H1 (cell line): Measurements from ENCODE around the gene ITFG2. TPM values are rescaled to one million over a fixed set of nuclear protein-coding genes. Genes with fewer than 3 reads are reported as not detected.

Experiments
- CTCF ChIA-PET: fragments of 300-600 bp; sonication (Branson Sonifier 250); formaldehyde crosslinking; loops from one replicate; lab custom pipeline; 2021; ENCODE audit not compliant: partially characterized antibody; lab: Charles Lee
- POLR2A ChIA-PET: fragments of 300-600 bp; sonication (Branson Sonifier 250); formaldehyde crosslinking; loops from one replicate; lab custom pipeline; 2021; ENCODE audit warnings: inconsistent platforms; ENCODE audit not compliant: partially characterized antibody; lab: Charles Lee
- DNase-seq, 2 experiments: peaks; one replicate each; pipeline versions ENCODE4 v3.0.0 to v3.0.0-alpha.2; 2010 to 2022; ENCODE audit warnings: low spot score in 2 of 2, low read depth in 1 of 2, mixed read lengths in 1 of 2
- FAIRE-seq: peaks from 2 replicates; lab custom pipeline; 2011; peaks lifted over from hg19 to GRCh38; lab: Jason Lieb, UNC
- H2AFZ ChIP-seq: 2 replicates; pipeline ENCODE4 v1.8.1; 2012; ENCODE audit warnings: low read length, inconsistent platforms
- H2AK5ac ChIP-seq: 2 replicates; pipeline ENCODE4 v1.6.1; 2013; ENCODE audit warnings: low read depth, low read length
- H2BK120ac ChIP-seq: replicated peaks from 2 replicates; pipeline ENCODE3; 2013; ENCODE audit warnings: low read depth, low read length, inconsistent platforms
- H2BK12ac ChIP-seq: 2 replicates; pipeline ENCODE4 v1.6.1; 2013; ENCODE audit warnings: low read depth, low read length
- H2BK15ac ChIP-seq: 2 replicates; pipeline ENCODE4 v1.6.1; 2013; ENCODE audit warnings: low read length
- H2BK20ac ChIP-seq: 2 replicates; pipeline ENCODE4 v1.6.1; 2013; ENCODE audit warnings: low read length
- H2BK5ac ChIP-seq: 2 replicates; pipeline ENCODE4 v1.6.1; 2013; ENCODE audit warnings: low read depth, low read length
- H3K14ac ChIP-seq: 2 replicates; pipeline ENCODE4 v1.6.1; 2013; ENCODE audit warnings: inconsistent platforms; ENCODE audit not compliant: insufficient read length
- H3K18ac ChIP-seq: 2 replicates; pipeline ENCODE4 v1.6.1; 2013; ENCODE audit warnings: low read length; ENCODE audit errors: extremely low read depth
- H3K23ac ChIP-seq: 2 replicates; pipeline ENCODE4 v1.6.1; 2013; ENCODE audit warnings: inconsistent platforms; ENCODE audit not compliant: insufficient read length
- H3K23me2 ChIP-seq: 2 replicates; pipeline ENCODE4 v1.6.1; 2013; ENCODE audit warnings: low read depth, low read length
- H3K27ac ChIP-seq: 2 replicates; pipeline ENCODE4 v1.6.1; 2011; ENCODE audit warnings: low read depth, low read length, inconsistent platforms
- H3K27me3 ChIP-seq, 4 experiments: replicated peaks in 1 of 4; 1 replicate in 1 of 4; 2 replicates in 3 of 4; pipeline versions ENCODE4 v1.6.1 to v1.8.1; 2011 to 2013; ENCODE audit warnings: low read length in 3 of 4, mild to moderate bottlenecking in 3 of 4, inconsistent platforms in 2 of 4, mixed read lengths in 2 of 4, moderate library complexity in 1 of 4; ENCODE audit not compliant: control insufficient read depth in 3 of 4, insufficient read depth in 3 of 4; ENCODE audit errors: extremely low read depth in 1 of 4
- H3K36me3 ChIP-seq, 4 experiments: 2 replicates each; pipeline versions ENCODE4 v1.6.1 to v1.8.1; 2011 to 2013; ENCODE audit warnings: mild to moderate bottlenecking in 4 of 4, low read length in 3 of 4, moderate library complexity in 2 of 4, control low read depth in 1 of 4, inconsistent platforms in 1 of 4; ENCODE audit not compliant: insufficient read depth in 4 of 4, control insufficient read depth in 2 of 4
- H3K4ac ChIP-seq: replicated peaks from 2 replicates; pipeline ENCODE3; 2013; ENCODE audit warnings: low read length, low read depth, mixed read lengths, inconsistent platforms; ENCODE audit not compliant: insufficient read length
- H3K4me1 ChIP-seq, 4 experiments: replicated peaks in 1 of 4; 1 replicate in 1 of 4; 2 replicates in 3 of 4; pipeline versions ENCODE4 v1.6.1 to v1.8.1; 2011 to 2013; ENCODE audit warnings: low read length in 3 of 4, inconsistent platforms in 2 of 4, mixed read lengths in 1 of 4; ENCODE audit not compliant: insufficient read depth in 4 of 4, control insufficient read depth in 3 of 4
- H3K4me2 ChIP-seq, 2 experiments: 2 replicates each; pipeline versions ENCODE4 v1.6.1 to v1.8.1; 2011 to 2013; ENCODE audit warnings: low read depth in 2 of 2, low read length in 2 of 2, control low read depth in 1 of 2, inconsistent platforms in 1 of 2, mild to moderate bottlenecking in 1 of 2; ENCODE audit not compliant: insufficient read depth in 1 of 2
- H3K4me3 ChIP-seq, 4 experiments: fragments of 200-600, 300-600 bp in 1 of 4; sonication (generic), shearing (Covaris generic), sonication (Bioruptor Twin) in 1 of 4; 2 replicates each; pipeline versions ENCODE4 v1.5.1 to v1.8.1; 2011 to 2016; ENCODE audit warnings: low read length in 4 of 4, low read depth in 3 of 4, control low read depth in 2 of 4, inconsistent platforms in 2 of 4, mild to moderate bottlenecking in 2 of 4, mixed read lengths in 1 of 4, moderate library complexity in 1 of 4; ENCODE audit not compliant: insufficient read depth in 2 of 4; ENCODE audit errors: extremely low read depth in 1 of 4
- H3K56ac ChIP-seq: replicated peaks from 2 replicates; pipeline ENCODE3; 2013; ENCODE audit warnings: low read depth, mild to moderate bottlenecking, mixed read lengths, low read length, inconsistent platforms; ENCODE audit not compliant: insufficient read length
- H3K79me1 ChIP-seq: 2 replicates; pipeline ENCODE4 v1.6.1; 2013; ENCODE audit warnings: low read depth, low read length, control low read depth
- H3K79me2 ChIP-seq, 2 experiments: 2 replicates each; pipeline versions ENCODE4 v1.6.1 to v1.8.1; 2012 to 2013; ENCODE audit warnings: low read length in 2 of 2, mild to moderate bottlenecking in 2 of 2, inconsistent platforms in 1 of 2; ENCODE audit not compliant: insufficient read depth in 2 of 2, control insufficient read depth in 1 of 2
- H3K9ac ChIP-seq, 4 experiments: replicated peaks in 1 of 4; 1 replicate in 1 of 4; 2 replicates in 3 of 4; pipeline versions ENCODE4 v1.6.1 to v1.8.1; 2011 to 2013; ENCODE audit warnings: low read depth in 3 of 4, low read length in 3 of 4, control low read depth in 2 of 4, mild to moderate bottlenecking in 2 of 4, moderate library complexity in 2 of 4, inconsistent platforms in 1 of 4; ENCODE audit errors: extremely low read depth in 1 of 4
- H3K9me3 ChIP-seq, 2 experiments: 2 replicates each; pipeline versions ENCODE4 v1.6.1 to v1.8.1; 2012 to 2013; ENCODE audit warnings: mild to moderate bottlenecking in 2 of 2, moderate library complexity in 2 of 2, control low read depth in 1 of 2, inconsistent platforms in 1 of 2, low read depth in 1 of 2, low read length in 1 of 2, mixed read lengths in 1 of 2; ENCODE audit not compliant: insufficient read depth in 2 of 2
- H4K20me1 ChIP-seq, 2 experiments: replicated peaks in 1 of 2; 2 replicates each; pipeline versions ENCODE3 to v1.8.1; 2011 to 2013; ENCODE audit warnings: inconsistent platforms in 2 of 2, low read length in 2 of 2, mild to moderate bottlenecking in 1 of 2; ENCODE audit not compliant: insufficient read depth in 2 of 2, control insufficient read depth in 1 of 2
- H4K5ac ChIP-seq: 2 replicates; pipeline ENCODE4 v1.6.1; 2013; ENCODE audit warnings: low read length, low read depth, mixed read lengths, inconsistent platforms; ENCODE audit not compliant: insufficient read length
- H4K8ac ChIP-seq: 2 replicates; pipeline ENCODE4 v1.8.0; 2013; ENCODE audit warnings: mild to moderate bottlenecking, moderate library complexity, low read length, inconsistent platforms; ENCODE audit not compliant: insufficient read depth; ENCODE audit errors: extremely low read depth
- H4K91ac ChIP-seq: replicated peaks from 2 replicates; pipeline ENCODE3; 2013; ENCODE audit warnings: low read length, mixed read lengths, inconsistent platforms; ENCODE audit not compliant: insufficient read length
- BCL11A ChIP-seq, 2 experiments: IDR thresholded peaks; one replicate each; pipeline ENCODE4 v1.6.1; 2011; ENCODE audit warnings: low read depth in 2 of 2, low read length in 2 of 2, mild to moderate bottlenecking in 2 of 2
- EGR1 ChIP-seq: IDR thresholded peaks from 2 replicates; pipeline ENCODE4 v1.6.1; 2011; ENCODE audit warnings: low read depth, low read length, borderline replicate concordance
- EP300 ChIP-seq, 2 experiments: IDR thresholded peaks; 1 replicate in 1 of 2; 2 replicates in 1 of 2; pipeline ENCODE4 v1.6.1; 2011 to 2012; ENCODE audit warnings: low read depth in 2 of 2, low read length in 2 of 2, mild to moderate bottlenecking in 2 of 2, borderline replicate concordance in 1 of 2, inconsistent platforms in 1 of 2, moderate library complexity in 1 of 2
- FOSL1 ChIP-seq: IDR thresholded peaks from 2 replicates; pipeline ENCODE4 v1.6.1; 2011; ENCODE audit warnings: mild to moderate bottlenecking, low read depth, low read length, moderate library complexity; ENCODE audit not compliant: insufficient read depth
- NANOG ChIP-seq: IDR thresholded peaks from 2 replicates; pipeline ENCODE4 v1.6.1; 2011; ENCODE audit warnings: low read length, low read depth, mild to moderate bottlenecking, inconsistent platforms; ENCODE audit not compliant: insufficient read depth, poor library complexity, severe bottlenecking
- POU5F1 ChIP-seq: IDR thresholded peaks from 2 replicates; pipeline ENCODE4 v1.6.1; 2011; ENCODE audit warnings: low read depth, mild to moderate bottlenecking, low read length, moderate library complexity
- SIN3A ChIP-seq, 2 experiments: IDR thresholded peaks in 1 of 2; conservative IDR thresholded peaks in 1 of 2; 2 replicates each; pipeline ENCODE4 v1.6.1; 2011 to 2012; ENCODE audit warnings: low read length in 2 of 2, improper control_type of control experiment in 1 of 2, low read depth in 1 of 2, mild to moderate bottlenecking in 1 of 2
- SIRT6 ChIP-seq: IDR thresholded peaks from one replicate; pipeline ENCODE4 v1.7.1; 2012; ENCODE audit warnings: low read length, inconsistent platforms
- SUZ12 ChIP-seq: fragments of 200-600 bp; sonication (generic); IDR thresholded peaks from 2 replicates; pipeline ENCODE4 v1.6.1; 2012; ENCODE audit warnings: mild to moderate bottlenecking, inconsistent platforms, low read length, moderate library complexity, mixed read lengths
- TAF1 ChIP-seq: IDR thresholded peaks from 2 replicates; pipeline ENCODE4 v1.6.1; 2011; ENCODE audit warnings: mild to moderate bottlenecking, low read depth, low read length
- TEAD4 ChIP-seq: IDR thresholded peaks from 2 replicates; pipeline ENCODE4 v1.6.1; 2012; ENCODE audit warnings: low read depth, low read length, inconsistent platforms, mixed read lengths
- USF2 ChIP-seq: IDR thresholded peaks from 2 replicates; pipeline ENCODE4 v1.6.1; 2011; ENCODE audit warnings: low read length, improper control_type of control experiment
- ZNF274 ChIP-seq: IDR thresholded peaks from 2 replicates; pipeline ENCODE4 v1.7.0; 2012; ENCODE audit warnings: low read length, borderline replicate concordance; ENCODE audit errors: extremely low read depth
- WGBS, 2 experiments: shearing (Covaris generic) in 1 of 2; methylation state at CpG; one replicate each; pipeline versions ENCODE4 v1.1.6 to v1.1.7; 2013 to 2015; ENCODE audit warnings: low lambda C conversion rate in 2 of 2, mixed read lengths in 2 of 2, inconsistent platforms in 1 of 2, low coverage in 1 of 2, missing lambda C conversion rate in 1 of 2; ENCODE audit not compliant: insufficient replicate concordance in 2 of 2, insufficient coverage in 1 of 2, insufficient read length in 1 of 2; ENCODE audit errors: extremely low coverage in 1 of 2, missing lambda C conversion rate in 1 of 2; 5-methylcytosine and 5-hydroxymethylcytosine counted together
- polyA plus RNA-seq, 7 experiments: library from polyadenylated mRNA; depleted of rRNA in 3 of 7; stranded (reverse) in 5 of 7; unstranded in 2 of 7; fragments of >200 nt in 5 of 7; fragments of 200-250 nt in 2 of 7; gene quantifications; 1 replicate in 5 of 7; 2 replicates in 1 of 7; 4 replicates in 1 of 7; pipeline versions ENCODE4 v1.2.1 to v1.2.3, GENCODE V29; 2011 to 2013; ENCODE audit warnings: missing spikeins in 2 of 7, mixed read lengths in 2 of 7
- total RNA-seq: library from RNA; stranded (reverse); fragmentation: NEBNext Ultra II Directional; extraction: Animal tissue kit (Norgen Biotek cat#: 25700); gene quantifications from 2 replicates; pipeline ENCODE4 v1.2.1, GENCODE V29; 2021

ITFG2 gene
- total and polyA plus RNA-seq, 2 of the 8 experiments (the other 6 are each of a cell fraction or from before 2014, with no cell fraction given) = 15.0 to 22.9 TPM

- FAIRE-seq (no peak), DNase-seq (no peak)
- H3K4ac ChIP-seq = no peak overlapping the region
- WGBS, 2 experiments = 96% methylated on average over 9 of the region's 9 CpGs; no CpG with 5 or more reads in 1 of the 2 experiments
- no peaks in the 10 kb centered on the region for H3K27me3 ChIP-seq
- no peaks in the 10 kb centered on the region for H3K79me1 ChIP-seq
- H3K4me3 ChIP-seq = no peak overlapping the region
- H2AFZ ChIP-seq = no peak overlapping the region
- no peak overlapping the region for H2BK15ac ChIP-seq
- H3K14ac ChIP-seq = no peak overlapping the region
- H4K20me1 ChIP-seq = peaks cover 0 to 7% of the 10 kb centered on the region in 2 experiments
- H3K4me2 ChIP-seq = no peak overlapping the region
- H3K18ac ChIP-seq = no peak overlapping the region
- ChIA-PET CTCF (interaction anchor here (0.6 to 4.0 kb wide), 9 partner anchors 8 to 178 kb away, joined by 3 to 20 read pairs (median 4); partner anchors contain the start of genes FOXM1 and RHNO1), POLR2A (interaction anchor here (0.7 to 2.3 kb wide), 10 partner anchors 10 to 237 kb away, joined by 3 to 7 read pairs (median 3); partner anchors contain the start of genes FOXM1 and RHNO1)
- H2BK12ac ChIP-seq = no peak overlapping the region
- no peak overlapping the region for H3K27ac ChIP-seq
- no peak overlapping the region for H4K8ac ChIP-seq
- no peak overlapping the region for H4K5ac ChIP-seq
- H3K36me3 ChIP-seq = peaks cover 36 to 82% (median 66%) of the 10 kb centered on the region in 4 experiments
- no peak overlapping the region for H2BK20ac ChIP-seq
- H3K4me1 ChIP-seq = no peaks in the 10 kb centered on the region
- H2BK5ac ChIP-seq = no peak overlapping the region
- no peaks in the 10 kb centered on the region for H3K9me3 ChIP-seq
- no peak overlapping the region for H3K23ac ChIP-seq
- no peak overlapping the region for H2BK120ac ChIP-seq
- no peak overlapping the region for H4K91ac ChIP-seq
- no peak overlapping the region for H3K9ac ChIP-seq
- H2AK5ac ChIP-seq = no peak overlapping the region
- no peak overlapping the region for H3K56ac ChIP-seq
- no peaks in the 10 kb centered on the region for H3K23me2 ChIP-seq
- no peaks in the 10 kb centered on the region for H3K79me2 ChIP-seq
- TF ChIP-seq NANOG (no peak), TEAD4 (no peak), EGR1 (no peak), USF2 (no peak), SIRT6 (no peak), POU5F1 (no peak), EP300 (IDR thresholded peaks at IDR 0.05; ENCODE audit: borderline replicate concordance in 1 of 2, low read depth in 2 of 2, low read length in 2 of 2) (no peak), ZNF274 (no peak), BCL11A (IDR thresholded peaks at IDR 0.05; ENCODE audit: low read depth in 2 of 2, low read length in 2 of 2) (no peak), SUZ12 (no peak), TAF1 (no peak), SIN3A (conservative IDR thresholded peaks at IDR 0.05 in 1 of 2, IDR thresholded peaks at IDR 0.05 in 1 of 2; ENCODE audit: low read depth in 1 of 2, low read length in 2 of 2) (no peak), FOSL1 (no peak)
Measured at GRCh38 chr12:2864198-2864597, 51.7 kb downstream of the ITFG2 start.
